H1 (cell line): ENCODE measurements around the gene RAB10.

Experiments used
- NRF1 ChIP-seq: IDR thresholded peaks from 2 replicates; pipeline ENCODE4 v1.6.1; 2011; ENCODE audit warnings: mild to moderate bottlenecking, low read depth, low read length, improper control_type of control experiment
- POLR2A ChIP-seq, 2 experiments: IDR thresholded peaks; 1 replicate in 1 of 2; 2 replicates in 1 of 2; pipeline ENCODE4 v1.6.1; 2011; ENCODE audit warnings: low read depth in 2 of 2, low read length in 2 of 2, mild to moderate bottlenecking in 2 of 2; ENCODE audit errors: control extremely low read depth in 1 of 2
- USF2 ChIP-seq: IDR thresholded peaks from 2 replicates; pipeline ENCODE4 v1.6.1; 2011; ENCODE audit warnings: low read length, improper control_type of control experiment
- YY1 ChIP-seq: IDR thresholded peaks from 2 replicates; pipeline ENCODE4 v1.6.1; 2011; ENCODE audit warnings: low read depth, mild to moderate bottlenecking, low read length
- ZNF274 ChIP-seq: IDR thresholded peaks from 2 replicates; pipeline ENCODE4 v1.7.0; 2012; ENCODE audit warnings: low read length, borderline replicate concordance; ENCODE audit errors: extremely low read depth

DNA sequence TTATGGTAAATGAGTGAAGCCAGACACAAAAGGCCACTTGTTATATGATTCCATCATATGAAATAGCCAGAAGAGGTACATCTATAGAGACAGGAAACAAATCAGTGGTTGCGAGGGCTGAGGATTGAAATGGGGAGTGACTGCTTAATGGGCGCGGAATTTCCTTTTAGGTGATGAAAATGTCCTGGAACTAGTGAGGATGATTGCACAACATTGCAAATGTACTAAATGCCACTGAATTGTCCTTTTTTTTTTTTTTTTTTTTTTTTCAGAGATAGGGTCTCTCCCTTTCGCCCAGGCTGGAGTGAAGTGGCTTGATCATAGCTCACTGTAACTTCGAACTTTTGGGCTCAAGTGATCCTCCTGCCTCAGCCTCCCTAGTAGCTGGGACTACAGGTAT lies 123.7 kb downstream of the RAB10 start:
- no peak for TF ChIP-seq ZNF274
- no peak for TF ChIP-seq POLR2A (IDR thresholded peaks at IDR 0.05; ENCODE audit: control extremely low read depth in 1 of 2, low read depth in 2 of 2, low read length in 2 of 2)
- TF ChIP-seq USF2 = no peak
- TF ChIP-seq YY1 = no peak
- TF ChIP-seq NRF1 = no peak
